Activated CD4-positive, alpha-beta T cell treated with anti-CD3 and anti-CD28 coated beads for 1 hour (primary cell): ENCODE data around the gene ELAC2.

Source experiments
- DNase-seq: peaks from one replicate; pipeline ENCODE4 v3.0.0-alpha.2; 2020

Gene ELAC2

GRCh38 chr17:13017655-13018459 lies at the start of gene ELAC2:
Gene ELAC2 (minus strand): TSS chr17:13018027. CDS start chr17:13017947, 80 bp downstream.
- DNase-seq, result peak; percentile 92

DNA sequence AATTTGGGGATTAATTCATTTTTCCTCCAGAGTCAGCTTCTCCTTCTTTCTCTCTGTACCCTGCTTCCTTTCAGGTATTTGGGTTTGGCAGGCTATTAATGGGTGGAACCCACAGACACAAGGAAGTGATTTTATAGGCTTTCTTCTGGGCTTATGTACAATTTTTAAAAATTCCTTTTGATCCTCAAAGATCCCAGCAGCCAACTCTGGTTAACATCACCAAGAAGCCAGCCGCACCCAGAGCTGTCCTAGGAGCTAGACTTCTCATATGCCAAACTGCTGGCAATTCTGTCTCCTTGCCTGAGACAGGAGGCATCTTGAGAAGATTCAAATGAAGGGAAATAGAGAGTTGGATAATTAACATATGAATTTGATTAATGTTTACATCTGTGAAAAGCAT lies 47.2 kb upstream of the ELAC2 start:
- DNase-seq, result no peak

DNA sequence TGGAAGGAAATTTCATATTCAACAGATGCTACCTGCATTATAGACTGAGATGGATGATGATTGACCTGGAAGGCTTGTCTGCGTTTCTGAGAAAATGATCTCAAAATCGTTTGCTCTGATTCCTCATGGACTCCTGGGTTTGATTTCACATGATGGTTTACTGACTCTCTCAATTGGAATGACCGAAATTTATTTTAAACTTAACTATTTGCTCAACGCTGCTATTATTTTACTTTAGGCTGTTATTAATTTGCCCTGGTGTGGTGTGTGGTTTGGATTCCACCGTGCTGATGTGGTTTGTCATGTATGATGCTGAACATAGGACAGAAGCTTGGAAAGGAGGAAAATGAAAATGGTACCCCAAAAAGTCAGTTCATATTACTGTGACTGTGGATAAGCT lies 37.3 kb upstream of the ELAC2 start:
- no peak for DNase-seq

- DNase-seq, result no peak
These were observed 36.8 kb upstream of the ELAC2 start for GRCh38 chr17:13054666-13055065.

GRCh38 chr17:13051915-13052314 lies 34.1 kb upstream of the ELAC2 start:
- DNase-seq, result no peak

DNA sequence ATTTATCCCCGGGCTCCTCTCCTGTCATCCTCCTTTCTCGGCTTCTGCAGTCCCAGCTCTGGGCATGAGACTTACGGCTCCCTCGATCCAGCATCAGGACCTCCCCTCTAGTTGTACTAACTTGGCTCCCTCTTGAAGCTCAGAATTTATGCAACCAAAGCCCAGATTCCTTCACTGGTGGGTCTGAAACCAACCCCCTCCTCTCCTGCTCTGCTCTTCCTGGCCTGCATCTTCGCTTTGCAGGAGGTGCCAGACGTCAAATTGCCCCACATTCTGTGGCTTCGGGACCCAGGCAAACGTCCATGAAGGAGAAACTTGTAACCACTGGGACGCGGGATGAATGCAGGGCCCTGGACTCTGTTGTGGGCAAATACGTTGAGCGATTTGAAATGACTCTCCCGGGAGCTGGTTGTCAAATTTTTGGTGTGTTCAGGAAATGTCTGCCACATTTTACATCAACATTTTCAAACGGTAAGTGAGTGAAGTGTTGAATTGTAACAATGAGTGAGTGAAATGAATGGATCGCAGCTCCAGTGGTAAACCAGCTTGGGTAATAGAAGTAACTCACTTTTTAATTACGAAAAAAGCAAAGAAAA lies 29.3 kb upstream of the ELAC2 start:
- DNase-seq, result no peak

DNA sequence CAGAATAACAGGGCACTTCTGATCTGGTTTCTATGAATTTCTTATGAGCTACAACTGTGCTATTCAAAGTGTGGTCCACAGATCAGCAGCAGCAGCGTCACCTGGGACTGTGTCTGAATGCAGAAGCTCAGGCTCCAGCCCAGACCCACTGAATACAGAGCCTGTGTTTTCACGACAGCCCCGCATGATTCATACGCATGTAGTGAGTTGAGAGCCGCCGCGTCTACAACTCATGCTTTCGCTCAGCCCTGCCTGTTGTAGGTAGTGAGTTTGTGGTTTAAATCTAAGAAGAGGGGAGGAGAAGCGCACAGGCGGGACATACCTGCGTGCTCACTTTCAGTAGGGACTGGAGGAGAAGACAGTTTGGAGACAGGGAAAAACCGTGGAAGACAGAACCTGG lies 28.5 kb upstream of the ELAC2 start:
- DNase-seq, result no peak

- no peak for DNase-seq
These were observed 26.8 kb upstream of the ELAC2 start for GRCh38 chr17:13044572-13045065.

DNA sequence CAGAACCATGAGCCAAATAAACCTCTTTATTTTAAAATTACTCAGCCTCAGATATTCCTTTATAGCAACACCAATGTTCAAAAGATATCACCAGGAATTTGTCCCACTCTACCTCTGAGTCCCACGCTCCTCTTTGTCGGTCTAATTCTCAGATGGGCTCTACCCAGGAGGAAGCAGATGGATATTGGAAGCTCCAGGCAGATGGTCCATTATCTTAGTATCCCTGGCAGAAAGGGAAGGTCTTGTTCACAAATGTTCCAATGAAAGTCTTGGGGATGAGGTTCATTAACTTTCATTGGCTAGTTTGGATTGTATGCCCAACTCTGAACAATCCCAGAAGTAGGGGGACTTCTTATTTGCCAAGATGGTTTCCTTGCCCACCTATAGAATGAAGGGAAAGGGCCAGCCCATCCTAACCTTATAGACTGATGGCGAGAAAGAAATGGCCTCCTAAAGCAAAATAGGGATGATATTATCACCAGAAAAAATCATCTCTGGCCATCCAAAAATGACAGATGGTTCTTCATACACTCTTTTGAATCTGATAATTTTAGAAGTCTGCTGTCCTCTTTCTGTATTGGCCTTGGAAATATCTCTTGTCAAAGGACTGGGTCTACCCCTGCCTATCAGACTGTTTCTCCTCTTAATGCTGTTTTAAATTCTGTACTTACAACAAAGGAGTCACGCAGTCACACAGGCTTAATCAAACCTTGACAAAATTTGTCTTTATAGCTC lies 21.3 kb upstream of the ELAC2 start:
- no peak for DNase-seq

GRCh38 chr17:13036751-13037150 lies 18.9 kb upstream of the ELAC2 start:
- DNase-seq, result no peak

DNA sequence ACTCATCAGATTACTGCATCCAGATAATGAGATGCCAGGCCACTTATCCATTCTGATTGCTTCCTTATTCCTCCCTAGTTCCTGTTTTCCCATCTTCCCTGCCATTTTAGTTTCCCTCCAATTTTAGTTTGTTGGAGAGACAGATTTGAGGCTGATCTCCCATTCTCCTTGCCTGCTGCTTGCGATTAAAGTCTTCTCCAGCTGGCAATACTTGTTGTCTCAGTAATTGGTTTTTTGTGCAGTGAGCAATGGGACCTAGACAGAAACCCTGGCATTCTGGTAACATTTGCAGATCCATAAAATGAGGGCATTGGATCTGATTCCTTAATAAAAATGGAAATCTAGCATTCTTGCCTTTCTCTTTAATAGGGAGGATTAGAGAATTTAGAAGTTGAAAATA lies 17.6 kb upstream of the ELAC2 start:
- no peak for DNase-seq

- no peak for DNase-seq
These were observed 14.0 kb upstream of the ELAC2 start for GRCh38 chr17:13031718-13032350.

DNA sequence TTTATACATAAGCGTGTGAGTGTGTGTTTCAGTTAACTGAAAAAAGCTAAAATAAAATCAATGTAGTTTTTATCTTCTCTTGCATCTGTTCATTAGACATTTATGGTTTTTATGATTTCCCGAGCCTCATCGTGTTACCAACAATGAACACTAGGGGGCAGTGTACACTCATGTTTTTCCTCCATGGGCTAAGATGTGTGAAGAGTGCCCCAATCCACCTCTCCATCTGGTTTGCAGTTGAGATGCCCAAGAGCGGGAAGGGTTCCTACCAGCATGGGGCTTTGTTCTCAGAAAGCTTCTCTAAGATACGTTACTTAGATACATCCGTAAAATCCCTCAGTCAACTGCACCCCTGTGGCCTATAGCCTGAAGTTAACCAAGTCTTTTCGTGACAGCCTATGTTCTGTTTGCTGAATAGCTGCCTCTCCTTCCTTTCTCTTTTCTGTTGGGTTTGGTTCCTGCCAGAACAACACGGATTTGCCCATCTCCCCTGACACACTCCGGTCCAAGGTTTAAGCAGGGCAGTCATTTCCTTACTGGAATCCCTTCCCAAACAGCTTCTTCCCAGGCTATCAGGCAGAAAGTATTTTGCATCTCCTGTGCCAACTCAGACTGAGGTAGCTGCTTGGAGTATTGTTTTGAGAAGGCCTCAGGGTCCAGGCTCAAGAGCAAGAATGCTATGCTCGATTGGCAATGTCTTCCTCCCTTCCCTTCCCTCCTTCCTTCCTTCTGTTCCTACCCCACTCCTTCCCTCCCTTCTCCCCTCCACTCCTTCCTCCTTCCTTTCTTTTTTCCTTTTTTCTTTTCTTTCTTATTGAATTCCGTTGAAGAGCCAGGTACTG lies 12.9 kb upstream of the ELAC2 start:
- no peak for DNase-seq

GRCh38 chr17:13030056-13030455 lies 12.2 kb upstream of the ELAC2 start:
- no peak for DNase-seq

DNA sequence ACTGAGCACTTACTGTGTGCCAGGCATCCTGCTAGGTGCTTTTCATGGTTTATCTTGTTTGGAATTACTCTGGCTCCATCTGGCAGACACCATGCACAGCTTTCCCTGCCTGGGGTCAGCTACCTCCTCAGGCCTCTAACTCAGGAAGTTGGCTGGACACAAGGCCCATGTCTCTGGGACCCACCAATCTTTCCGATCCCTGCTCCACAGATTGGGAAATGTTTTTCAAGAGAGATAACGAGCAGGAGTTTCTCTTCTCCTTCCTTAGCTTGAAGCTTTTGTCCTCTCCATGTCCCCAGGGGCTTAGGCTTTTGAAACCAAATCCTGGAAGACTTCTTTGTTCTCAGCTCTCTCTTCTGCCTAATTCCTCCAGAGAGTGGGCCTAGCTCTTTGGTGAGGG lies 11.5 kb upstream of the ELAC2 start:
- DNase-seq, result no peak

DNA sequence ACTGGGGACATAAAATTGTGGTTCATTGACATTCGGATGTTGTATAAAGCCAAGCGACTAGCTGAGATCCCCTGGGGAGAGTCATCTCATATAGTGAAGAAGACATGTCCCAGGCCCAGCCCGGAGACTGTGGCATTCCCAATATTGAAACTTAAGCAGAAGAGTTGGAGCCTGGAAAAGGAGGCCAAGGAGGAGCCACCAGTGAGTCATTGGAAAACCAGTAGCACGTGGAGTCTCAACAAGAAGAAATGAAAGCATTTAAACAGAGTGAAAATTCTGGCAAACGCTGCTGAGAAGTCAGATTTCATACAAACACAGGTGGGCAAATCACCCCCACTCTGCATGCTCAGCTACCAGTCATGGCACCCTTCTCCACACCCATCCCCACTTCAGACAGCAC lies 9.4 kb upstream of the ELAC2 start:
- no peak for DNase-seq

GRCh38 chr17:13025687-13026086 lies 7.9 kb upstream of the ELAC2 start:
- no peak for DNase-seq

DNA sequence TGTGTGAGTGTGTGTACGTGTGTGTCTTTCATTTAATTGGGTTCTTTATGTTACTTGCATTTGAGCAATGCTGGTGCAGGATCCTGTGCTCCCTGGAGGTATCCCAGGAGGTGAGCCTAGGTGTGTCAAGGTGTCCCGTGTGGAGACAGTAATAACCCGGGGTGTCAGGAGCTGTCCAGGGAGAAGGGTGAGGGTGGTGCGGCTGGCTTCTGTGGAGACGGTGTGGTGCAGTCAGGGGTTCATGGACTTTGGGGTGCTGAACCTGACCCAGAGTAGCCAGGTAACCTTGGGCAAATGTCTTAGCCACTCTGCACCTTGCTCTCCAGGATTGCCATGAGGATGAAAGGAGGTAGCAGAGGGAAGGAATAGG lies 7.4 kb upstream of the ELAC2 start:
- DNase-seq, result no peak

GRCh38 chr17:13024526-13025257 lies 6.9 kb upstream of the ELAC2 start:
- DNase-seq, result peak; percentile 40

GRCh38 chr17:13024016-13024415 lies 6.2 kb upstream of the ELAC2 start:
- DNase-seq, result no peak

- DNase-seq, result no peak
These were observed 759 bp downstream of the ELAC2 start for GRCh38 chr17:13016881-13017654.
